GM20431 (cell line): ENCODE data around the gene CALCOCO1.

Experiments
- in situ Hi-C: fragments of 300-500 bp; cut with MseI, MboI; formaldehyde crosslinking; loops from one replicate; pipeline ENCODE4 v1.15.0; 2020; ENCODE audit warnings: low sequenced_read_pairs; ENCODE audit not compliant: unreplicated experiment

CALCOCO1 gene

GRCh38 chr12:53674977-53675700 lies 52.1 kb downstream of the CALCOCO1 start:
- in situ Hi-C loops = loop anchor here (10.0 kb wide), 1 partner anchor 130 kb away; no protein-coding TSS in a partner anchor

DNA sequence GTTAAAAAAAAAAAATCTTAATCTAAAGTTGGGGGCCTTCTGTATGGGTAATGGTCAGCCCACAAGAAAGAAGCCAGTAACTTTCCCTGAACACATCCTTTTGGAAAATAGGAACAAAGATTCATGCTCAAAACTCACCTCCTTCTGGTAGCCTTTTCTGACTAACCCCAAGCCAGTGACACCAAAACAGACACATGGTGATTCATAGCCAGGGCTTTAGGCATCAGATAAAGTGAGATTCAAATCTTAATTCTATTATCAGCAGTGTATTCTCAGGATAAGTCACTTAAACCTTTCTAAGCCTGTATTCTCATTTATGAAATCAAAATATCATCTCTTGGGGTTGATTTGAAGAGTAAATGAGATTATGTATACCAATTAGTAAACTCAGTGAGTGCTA lies 56.3 kb downstream of the CALCOCO1 start:
- in situ Hi-C loops = loop anchor here (10.0 kb wide), 1 partner anchor 126 kb away; no protein-coding TSS in a partner anchor

DNA sequence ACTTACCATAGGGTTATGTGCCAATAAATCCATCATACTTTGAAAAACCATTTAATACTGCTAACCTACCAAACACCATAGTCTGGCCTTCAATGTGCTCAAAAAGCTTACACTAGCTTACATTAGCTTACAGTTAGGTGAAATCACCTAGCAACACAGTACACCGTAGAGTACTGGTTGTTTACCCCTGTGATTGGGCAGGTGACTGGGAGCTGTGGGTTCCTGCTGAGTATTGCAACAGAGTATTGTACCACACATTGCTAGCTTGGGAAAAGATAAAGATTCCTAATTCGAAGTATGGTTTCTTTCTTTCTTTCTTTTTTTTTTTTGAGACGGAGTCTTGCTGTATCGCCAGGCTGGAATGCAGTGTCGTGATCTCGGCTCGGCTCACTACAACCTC lies 56.9 kb downstream of the CALCOCO1 start:
- in situ Hi-C loops = loop anchor here (10.0 kb wide), 1 partner anchor 126 kb away; no protein-coding TSS in a partner anchor

DNA sequence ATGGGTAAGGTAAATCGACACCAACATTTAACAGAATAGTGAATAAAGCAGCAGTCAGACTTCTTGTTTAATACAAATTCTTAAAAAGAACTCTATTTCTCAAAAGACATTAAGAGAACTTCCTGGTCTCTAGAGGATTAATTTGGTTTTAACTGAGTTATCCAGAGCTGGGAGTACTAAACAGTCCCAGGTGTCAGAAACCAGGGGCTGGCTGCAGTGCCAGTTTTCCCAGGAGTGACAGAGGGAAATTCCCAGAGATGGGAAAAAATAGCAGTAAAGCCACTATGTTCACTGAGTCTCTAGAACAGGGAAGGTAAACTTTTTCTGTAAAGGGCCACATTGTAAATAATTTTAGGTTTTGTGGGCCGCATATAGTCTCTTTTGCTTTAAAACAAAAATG lies 60.2 kb downstream of the CALCOCO1 start:
- in situ Hi-C loops = no loop called here

- in situ Hi-C loops = no loop called here
These were observed 62.3 kb downstream of the CALCOCO1 start for GRCh38 chr12:53664936-53665335.

DNA sequence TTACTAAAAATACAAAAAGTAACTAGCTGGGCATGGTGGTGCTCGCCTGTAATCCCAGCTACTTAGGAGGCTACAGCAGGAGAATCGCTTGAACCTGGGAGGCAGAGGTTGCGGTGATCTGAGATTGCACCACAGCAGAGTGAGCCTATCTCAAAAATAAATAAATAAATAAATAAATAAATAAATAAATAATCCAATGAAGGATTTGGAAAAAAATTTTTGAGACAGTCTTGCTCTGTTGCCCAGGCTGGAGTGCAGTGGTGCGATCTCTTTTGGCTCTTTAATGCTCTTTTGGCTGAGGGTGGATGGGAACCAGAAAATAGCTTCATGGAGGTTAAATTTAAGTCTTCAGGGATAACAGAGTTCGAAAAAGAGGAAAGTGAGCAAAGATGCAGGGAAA lies 63.1 kb downstream of the CALCOCO1 start:
- in situ Hi-C loops = no loop called here

DNA sequence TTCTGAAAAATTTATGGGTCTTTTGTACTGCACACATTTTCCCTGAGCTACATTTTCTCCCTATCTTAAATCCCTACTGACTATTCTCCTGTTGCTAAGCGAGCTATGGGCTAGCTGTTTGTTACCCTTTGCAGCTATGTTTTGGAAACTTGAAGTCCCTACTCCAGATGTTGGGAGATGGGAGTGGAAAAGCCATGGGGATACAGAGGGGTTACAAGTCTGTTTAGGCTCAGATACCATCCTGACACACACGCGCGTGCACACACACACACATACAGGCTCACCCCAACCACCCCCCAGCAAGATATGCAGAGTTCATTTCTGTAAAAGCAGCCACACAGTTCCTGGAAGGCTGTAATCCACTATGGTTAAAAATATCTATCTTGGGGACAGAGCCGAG lies 67.2 kb downstream of the CALCOCO1 start:
- in situ Hi-C loops = no loop called here

DNA sequence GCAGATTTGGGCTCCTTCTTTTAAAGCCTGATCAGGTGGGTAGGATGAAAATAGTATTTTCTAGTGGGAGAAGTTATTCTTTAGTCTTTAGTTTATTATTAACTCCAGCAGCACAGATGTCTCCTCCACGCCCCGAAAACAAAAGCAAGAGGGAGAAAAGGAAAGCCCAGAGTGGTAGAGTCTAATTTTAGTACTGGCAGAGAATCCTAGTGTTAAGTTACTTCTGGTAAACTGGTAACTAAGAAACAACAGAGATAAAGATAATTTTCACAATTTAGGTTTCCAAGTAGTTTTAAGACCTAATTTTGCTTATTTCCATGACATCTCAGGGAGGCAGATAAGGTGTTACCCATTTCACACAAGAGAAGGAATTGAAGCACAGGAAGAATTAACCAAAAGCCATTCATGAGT lies 67.7 kb downstream of the CALCOCO1 start:
- in situ Hi-C loops = no loop called here

DNA sequence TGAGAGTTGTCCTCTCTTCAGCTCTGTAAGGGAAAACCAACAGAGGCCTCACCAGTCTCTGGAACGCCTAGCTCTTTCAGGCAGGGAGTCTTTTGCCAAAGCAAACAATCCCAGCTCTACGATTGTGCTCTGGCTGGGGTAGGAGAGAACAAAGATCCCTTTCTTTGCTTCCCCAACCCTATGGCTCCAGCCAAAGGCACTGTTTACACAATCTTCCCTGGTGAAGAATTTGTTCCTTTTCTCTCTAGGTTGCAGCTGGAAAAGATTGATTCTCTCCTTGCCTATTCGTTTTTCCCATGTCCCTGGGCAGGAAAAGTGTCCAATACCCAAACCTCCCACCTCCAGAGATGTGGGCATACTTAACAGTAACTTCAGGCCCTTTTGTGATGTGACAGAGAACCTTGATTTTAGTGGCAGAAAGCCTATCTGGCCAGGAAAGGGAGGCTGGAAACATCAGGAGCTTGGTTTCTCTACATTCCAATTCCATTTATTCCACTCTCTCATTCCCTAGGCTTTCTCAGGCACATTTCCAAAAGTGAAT lies 68.2 kb downstream of the CALCOCO1 start:
- in situ Hi-C loops = no loop called here
